ENCODE data around the gene SPRY1. TPM values are rescaled to one million over a fixed set of nuclear protein-coding genes. Genes with fewer than 3 reads are reported as not detected.

SPRY1 gene
- total and polyA plus RNA-seq, 2 of the 8 experiments (the other 6 are each of a cell fraction or from before 2014, with no cell fraction given): 11.7 to 56.2 TPM

GRCh38 chr4:123397144-123398065 is 810 bp downstream of the SPRY1 start (continued):
- no peak for TF ChIP-seq SP1 (IDR thresholded peaks at IDR 0.05; ENCODE audit: low read depth, low read length)
- no peak for TF ChIP-seq YY1 (IDR thresholded peaks at IDR 0.05; ENCODE audit: low read depth, low read length)
- TF ChIP-seq JUND (IDR thresholded peaks at IDR 0.05; ENCODE audit: low read length): no peak
